SK-N-SH treated with all-trans-retinoic acid at 6 μM for 48 hours (cell line): ENCODE data around the gene KRTAP5-2.

Experiments used
- PATZ1 ChIP-seq: fragments of 250-450 bp; sonication (Bioruptor Pico); IDR thresholded peaks from 2 replicates; pipeline ENCODE4 v1.8.0; 2020; ENCODE audit warnings: mild to moderate bottlenecking, moderate library complexity, borderline replicate concordance
- ZFP30 ChIP-seq: fragments of 450-650 bp; formaldehyde crosslinking; IDR thresholded peaks from 2 replicates; pipeline ENCODE4 v1.5.0; 2022; ENCODE audit warnings: mild to moderate bottlenecking, moderate library complexity

- TF ChIP-seq ZFP30: no peak
- no peak for TF ChIP-seq PATZ1 (CRISPR knock-in tag)
Observed at GRCh38 chr11:1570896-1571759, 27.0 kb downstream of the KRTAP5-2 start.
